ENCODE measurements around the gene C9orf50.
"Not testable (repeated sequence)": the region's sequence is repeated elsewhere in the genome, so short reads cannot be mapped to it uniquely, and the experiment has no call there.

The C9orf50 gene

GRCh38 chr9:129610473-129611306 is 10.2 kb downstream of the C9orf50 start:
- DNase-seq (ENCODE audit: low read depth), result peak; percentile 59

GRCh38 chr9:129610213-129610472 is 10.8 kb downstream of the C9orf50 start:
- DNase-seq (ENCODE audit: low read depth), result no peak

- peak; percentile 49 for DNase-seq (ENCODE audit: low read depth)
These were observed 11.3 kb downstream of the C9orf50 start for GRCh38 chr9:129609486-129610212.

GRCh38 chr9:129608561-129609481 is 12.1 kb downstream of the C9orf50 start:
- DNase-seq (ENCODE audit: low read depth), result no peak

- DNase-seq (ENCODE audit: low read depth), result no peak
These were observed 13.9 kb downstream of the C9orf50 start for GRCh38 chr9:129607027-129607387.

- no peak for DNase-seq (ENCODE audit: low read depth)
These were observed 14.5 kb downstream of the C9orf50 start for GRCh38 chr9:129606161-129607026.

- DNase-seq (ENCODE audit: low read depth), result no peak
These were observed 16.1 kb downstream of the C9orf50 start for GRCh38 chr9:129604766-129605163.

- DNase-seq (ENCODE audit: low read depth), result no peak
These were observed 16.7 kb downstream of the C9orf50 start for GRCh38 chr9:129604056-129604765.

GRCh38 chr9:129602598-129603415 is 18.1 kb downstream of the C9orf50 start:
- no peak for DNase-seq (ENCODE audit: low read depth)

GRCh38 chr9:129601082-129601674 is 19.7 kb downstream of the C9orf50 start:
- DNase-seq (ENCODE audit: low read depth), result no peak

GRCh38 chr9:129598089-129598596 is 22.8 kb downstream of the C9orf50 start:
- no peak for DNase-seq (ENCODE audit: low read depth)

GRCh38 chr9:129597355-129598088 is 23.4 kb downstream of the C9orf50 start:
- DNase-seq (ENCODE audit: low read depth), result no peak

GRCh38 chr9:129596541-129597331 is 24.2 kb downstream of the C9orf50 start:
- no peak for DNase-seq (ENCODE audit: low read depth)

- no peak for DNase-seq (ENCODE audit: low read depth)
These were observed 24.9 kb downstream of the C9orf50 start for GRCh38 chr9:129595903-129596540.

- DNase-seq (ENCODE audit: low read depth), result no peak
These were observed 25.6 kb downstream of the C9orf50 start for GRCh38 chr9:129595311-129595741.

GRCh38 chr9:129594632-129595031 is 26.3 kb downstream of the C9orf50 start:
- no peak for DNase-seq (ENCODE audit: low read depth)

- DNase-seq (ENCODE audit: low read depth), result not testable (repeated sequence)
These were observed 28.1 kb downstream of the C9orf50 start for GRCh38 chr9:129592790-129593189.

Measured in activated gamma-delta T cell treated with anti-CD3 and anti-CD28 coated beads, Interleukin-2, amount 50 U/mL, for 16 hours (primary cell).